Lower leg skin (tissue), 3 donors: ENCODE measurements around the gene RPN2.

ENCODE experiments used
- CTCF ChIP-seq, 3 donors: fragments of 450-650 bp; IDR thresholded peaks; one replicate each; pipeline ENCODE4 v1.5.1; 2016; ENCODE audit warnings: antibody characterized with exemption in 3 of 3, mild to moderate bottlenecking in 3 of 3, moderate library complexity in 2 of 3
- POLR2A ChIP-seq, 2 donors: fragments of 450-650 bp; IDR thresholded peaks; one replicate each; pipeline ENCODE4 v1.6.1; 2016 to 2017; ENCODE audit warnings: antibody characterized with exemption in 2 of 2, mild to moderate bottlenecking in 1 of 2, moderate library complexity in 1 of 2

DNA sequence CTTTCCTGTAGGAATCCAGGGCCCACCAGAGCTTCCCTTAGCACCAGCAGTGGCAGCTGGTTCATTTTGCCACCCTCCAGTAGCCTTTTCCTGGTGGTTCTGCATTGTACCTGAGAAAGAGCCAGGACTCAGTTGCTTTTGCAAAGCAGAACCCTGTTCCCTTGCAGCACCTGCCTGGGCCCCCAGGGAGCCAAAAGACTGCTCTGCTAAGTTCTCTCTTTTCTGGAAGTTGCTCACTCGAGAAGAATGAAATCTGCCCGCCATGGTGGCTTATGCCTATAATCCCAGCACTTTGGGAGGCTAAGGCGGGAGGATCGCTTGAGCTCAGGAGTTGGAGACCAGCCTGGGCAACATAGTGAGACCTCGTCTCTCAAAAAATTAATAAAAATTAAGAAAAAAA, 58.5 kb downstream of the RPN2 start:
- TF ChIP-seq POLR2A (IDR thresholded peaks at IDR 0.05) (no peak), CTCF (IDR thresholded peaks at IDR 0.05) (no peak)
